ENCODE data around the gene RPN1.
A peak's percentile ranks its signal among the peaks of the same experiment; 100 is the strongest.
"Not testable (repeated sequence)": the region's sequence is repeated elsewhere in the genome, so short reads cannot be mapped to it uniquely, and the experiment has no call there.

RPN1 gene

GRCh38 chr3:128607710-128608048 is 42.9 kb downstream of the RPN1 start:
- peak; percentile 2 for DNase-seq

GRCh38 chr3:128606094-128606493 is 44.5 kb downstream of the RPN1 start:
- no peak for DNase-seq

GRCh38 chr3:128605091-128606046 is 45.2 kb downstream of the RPN1 start:
- no peak for DNase-seq

GRCh38 chr3:128603811-128604775 is 46.5 kb downstream of the RPN1 start:
- DNase-seq, result peak; percentile 7

GRCh38 chr3:128603313-128603712 is 47.3 kb downstream of the RPN1 start:
- DNase-seq, result no peak

GRCh38 chr3:128598884-128599664 is 51.5 kb downstream of the RPN1 start:
- DNase-seq, result no peak

GRCh38 chr3:128597900-128598299 is 52.7 kb downstream of the RPN1 start:
- no peak for DNase-seq

- no peak for DNase-seq
Measured at GRCh38 chr3:128592864-128593263, 57.8 kb downstream of the RPN1 start.

GRCh38 chr3:128591738-128592426 is 58.7 kb downstream of the RPN1 start:
- DNase-seq, result no peak

GRCh38 chr3:128590948-128591347 is 59.7 kb downstream of the RPN1 start:
- no peak for DNase-seq

GRCh38 chr3:128589985-128590384 is 60.6 kb downstream of the RPN1 start:
- not testable (repeated sequence) for DNase-seq

- no peak for DNase-seq
Measured at GRCh38 chr3:128588147-128588546, 62.5 kb downstream of the RPN1 start.

- no peak for DNase-seq
Measured at GRCh38 chr3:128587391-128587790, 63.2 kb downstream of the RPN1 start.

GRCh38 chr3:128586932-128587331 is 63.7 kb downstream of the RPN1 start:
- DNase-seq, result not testable (repeated sequence)

- DNase-seq, result not testable (repeated sequence)
Measured at GRCh38 chr3:128586391-128586790, 64.2 kb downstream of the RPN1 start.

- DNase-seq, result no peak
Measured at GRCh38 chr3:128585974-128586373, 64.6 kb downstream of the RPN1 start.

GRCh38 chr3:128585189-128585588 is 65.4 kb downstream of the RPN1 start:
- no peak for DNase-seq

- peak; percentile 78 for DNase-seq
Measured at GRCh38 chr3:128584412-128585020, 66.1 kb downstream of the RPN1 start.

GRCh38 chr3:128581566-128581965 is 69.1 kb downstream of the RPN1 start:
- no peak for DNase-seq

- no peak for DNase-seq
Measured at GRCh38 chr3:128579927-128580326, 70.7 kb downstream of the RPN1 start.

GRCh38 chr3:128578346-128578745 is 72.3 kb downstream of the RPN1 start:
- DNase-seq, result no peak

- DNase-seq, result no peak
Measured at GRCh38 chr3:128577711-128578110, 72.9 kb downstream of the RPN1 start.

Measured in midbrain (tissue), 1 donor.